NCI-H510A (cell line): ENCODE results near the gene PPFIA4.

ENCODE experiments used
- DNase-seq: peaks from one replicate; lab custom pipeline; 2025; lab: John Stamatoyannopoulos, UW

The PPFIA4 gene

DNA sequence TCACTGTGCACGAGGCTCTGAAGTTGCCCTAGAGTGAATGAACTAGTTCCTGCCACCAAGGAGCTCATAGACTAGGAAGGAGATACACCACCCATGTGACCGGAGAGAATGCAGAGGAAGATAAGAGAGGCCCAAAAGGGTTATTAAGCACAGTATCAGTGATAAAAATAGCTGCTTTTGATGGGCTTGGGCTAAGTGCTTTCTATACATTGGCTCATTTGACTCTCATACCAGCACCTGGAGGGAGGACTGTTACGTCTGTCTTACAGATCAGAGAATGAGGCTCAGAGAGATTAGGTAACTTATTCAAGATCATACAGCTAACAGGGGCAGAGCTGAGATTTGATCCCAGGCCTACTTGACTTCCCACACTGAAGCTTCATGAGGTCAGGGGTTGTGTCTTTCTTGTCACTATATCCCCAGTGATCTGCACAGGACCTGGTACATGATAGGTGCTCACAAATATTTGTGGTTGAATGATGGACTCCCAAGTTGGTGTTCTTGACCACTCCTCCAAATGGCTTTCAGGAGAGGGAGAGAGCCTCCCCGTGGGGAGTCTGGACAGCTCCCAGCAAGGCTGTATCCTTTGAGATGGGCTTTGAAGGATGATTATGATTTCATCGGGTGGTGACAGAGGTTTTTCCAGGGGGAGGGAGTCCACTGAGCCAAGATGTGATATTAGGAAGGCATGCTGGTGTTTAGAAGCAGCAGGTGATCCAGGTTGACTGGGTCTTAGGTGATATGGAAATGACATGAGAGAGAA lies 14.4 kb downstream of the PPFIA4 start:
- DNase-seq = no peak

DNA sequence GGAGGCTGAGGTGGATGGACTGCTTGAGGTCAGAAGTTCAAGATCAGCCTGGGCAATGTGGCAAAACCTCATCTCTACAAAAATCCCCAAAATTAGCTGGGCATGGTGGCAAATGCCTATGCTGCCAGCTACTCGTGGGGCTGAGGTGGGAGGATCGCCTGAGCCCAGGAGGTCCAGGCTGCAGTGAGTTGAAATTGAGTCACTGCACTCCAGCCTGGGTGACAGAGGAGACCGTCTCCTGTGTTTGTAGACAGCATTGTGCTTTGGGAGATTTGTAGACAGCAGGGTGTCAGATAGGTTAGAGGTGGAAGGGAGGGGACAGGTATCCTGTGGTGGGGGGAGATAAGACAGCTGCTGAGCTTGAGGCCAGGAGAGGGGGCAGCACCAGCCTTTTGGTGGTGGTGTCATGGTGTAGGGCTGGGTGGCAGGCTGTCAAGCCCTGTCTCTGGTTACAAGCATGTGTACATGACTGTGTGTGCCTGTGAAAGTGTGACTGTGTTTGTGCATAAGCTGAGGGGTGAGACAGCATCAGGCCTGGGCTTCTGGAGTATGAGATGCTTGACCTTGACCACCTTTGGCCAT lies 15.2 kb downstream of the PPFIA4 start:
- no peak for DNase-seq

DNA sequence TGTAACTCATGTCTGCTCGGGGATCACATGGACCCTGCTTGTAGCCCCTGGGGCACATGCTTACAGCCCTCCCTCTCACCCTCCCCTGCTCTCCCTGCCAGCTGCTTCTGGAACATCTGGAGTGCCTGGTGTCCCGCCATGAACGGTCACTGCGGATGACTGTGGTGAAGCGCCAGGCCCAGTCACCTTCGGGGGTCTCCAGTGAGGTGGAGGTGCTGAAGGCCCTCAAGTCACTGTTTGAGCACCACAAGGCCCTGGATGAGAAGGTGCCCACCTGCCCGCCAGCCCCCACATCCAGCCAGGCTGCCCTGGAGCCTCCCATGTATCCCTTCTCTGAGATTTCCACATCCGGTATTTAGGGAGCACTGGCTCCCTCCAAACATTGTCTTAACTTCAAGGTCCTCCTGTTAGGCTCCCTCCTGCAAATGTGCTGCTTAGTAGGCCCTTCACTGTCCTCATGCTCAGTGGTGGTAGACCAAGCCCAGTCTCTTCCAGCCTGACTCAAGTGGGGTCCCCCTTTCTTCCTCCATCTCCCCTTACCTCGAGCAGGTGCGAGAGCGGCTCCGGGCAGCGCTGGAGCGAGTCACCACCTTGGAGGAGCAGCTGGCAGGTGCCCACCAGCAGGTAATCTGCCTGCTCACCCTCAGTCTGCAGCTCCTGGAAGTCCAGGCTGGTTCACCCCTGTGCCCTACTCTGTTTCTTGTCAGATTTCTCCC lies 17.7 kb downstream of the PPFIA4 start:
- no peak for DNase-seq

DNA sequence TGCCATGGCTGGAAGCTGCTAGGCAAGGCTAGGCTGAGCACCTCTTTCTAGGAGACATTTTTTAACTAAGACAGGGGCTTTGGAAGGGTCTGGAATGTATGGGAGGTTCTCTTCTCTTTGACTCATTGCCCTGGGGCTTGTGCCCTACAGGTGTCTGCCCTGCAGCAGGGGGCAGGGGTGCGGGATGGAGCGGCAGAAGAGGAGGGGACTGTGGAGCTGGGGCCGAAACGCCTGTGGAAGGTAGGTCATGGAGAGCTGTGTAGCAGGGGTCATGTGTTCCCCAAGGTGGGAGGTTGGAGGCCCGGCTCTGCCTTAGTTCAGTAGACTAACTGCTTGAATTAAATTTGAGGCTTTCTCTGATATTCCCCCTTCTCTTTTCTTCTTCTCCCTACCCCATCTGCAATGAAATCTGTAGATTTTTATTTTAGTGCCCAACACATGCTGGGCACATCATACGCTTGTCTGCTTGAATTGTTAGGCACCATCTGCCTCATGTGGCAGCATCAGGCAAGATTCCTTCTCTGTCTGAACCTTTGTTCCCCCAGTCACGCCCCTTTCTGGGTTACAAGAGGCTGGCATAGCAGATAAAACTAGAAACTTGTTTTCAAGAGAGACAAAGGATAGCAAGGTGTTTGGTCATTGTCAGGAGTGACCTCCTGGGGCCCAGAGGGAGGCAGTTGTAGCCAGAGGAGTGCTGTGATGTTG lies 18.4 kb downstream of the PPFIA4 start:
- DNase-seq = no peak

- no peak for DNase-seq
Observed at GRCh38 chr1:203045336-203045735, 19.0 kb downstream of the PPFIA4 start.

GRCh38 chr1:203045821-203046594 lies 19.7 kb downstream of the PPFIA4 start:
- DNase-seq = no peak

GRCh38 chr1:203046984-203047630 lies 20.8 kb downstream of the PPFIA4 start:
- no peak for DNase-seq

- DNase-seq = peak; percentile 57
Observed at GRCh38 chr1:203048086-203048485, 21.8 kb downstream of the PPFIA4 start.

- peak; percentile 85 for DNase-seq
Observed at GRCh38 chr1:203048555-203049051, 22.3 kb downstream of the PPFIA4 start.

GRCh38 chr1:203049077-203049476 lies 22.8 kb downstream of the PPFIA4 start:
- no peak for DNase-seq

GRCh38 chr1:203049576-203050180 lies 23.4 kb downstream of the PPFIA4 start:
- DNase-seq = no peak

GRCh38 chr1:203050826-203051225 lies 24.5 kb downstream of the PPFIA4 start:
- DNase-seq = no peak

DNA sequence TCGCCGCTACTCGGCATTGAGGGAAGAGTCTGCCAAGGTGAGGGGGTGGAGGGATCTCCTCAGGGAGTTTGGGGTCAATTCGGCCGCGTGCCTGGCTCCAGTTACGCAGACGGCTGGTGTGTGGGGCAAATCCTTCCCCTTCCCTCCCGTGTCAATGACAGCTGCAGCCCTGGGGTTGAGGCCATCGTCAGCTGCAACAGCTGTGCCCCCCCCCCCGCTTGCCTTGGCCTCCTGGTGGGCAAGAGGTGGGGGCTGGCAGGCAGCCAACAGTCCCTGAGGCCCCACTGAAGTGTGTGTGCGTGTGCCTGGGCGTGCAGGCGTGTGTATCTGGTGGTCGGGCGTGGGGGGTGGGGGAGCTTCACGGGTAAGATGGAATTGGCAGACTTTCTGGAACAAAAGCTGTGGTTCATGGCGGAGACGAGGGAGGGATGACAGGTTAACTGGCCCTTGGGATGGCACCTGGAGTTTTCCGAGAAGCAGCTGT lies 25.6 kb downstream of the PPFIA4 start:
- peak; percentile 34 for DNase-seq

- DNase-seq = no peak
Observed at GRCh38 chr1:203052601-203053000, 26.3 kb downstream of the PPFIA4 start.

DNA sequence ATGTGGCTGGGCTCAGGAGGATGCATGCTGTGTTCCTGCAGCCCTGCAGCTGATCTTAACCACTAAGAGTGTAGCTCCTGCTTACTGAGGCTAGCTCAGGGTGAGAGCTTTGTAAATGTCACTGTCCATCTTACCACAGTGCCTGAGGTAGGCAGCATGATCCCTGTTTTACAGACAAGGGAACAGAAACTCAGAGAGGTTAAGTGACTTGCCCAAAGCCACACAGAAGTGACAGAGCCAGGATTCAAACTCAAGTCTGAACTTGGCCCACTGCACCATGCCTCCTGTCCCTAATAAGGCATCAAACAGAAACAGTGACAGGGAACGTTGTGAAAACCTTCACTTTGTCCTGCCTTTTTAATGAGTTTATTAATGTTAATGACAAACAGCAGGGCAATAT lies 27.9 kb downstream of the PPFIA4 start:
- no peak for DNase-seq

GRCh38 chr1:203054642-203055041 lies 28.4 kb downstream of the PPFIA4 start:
- no peak for DNase-seq

DNA sequence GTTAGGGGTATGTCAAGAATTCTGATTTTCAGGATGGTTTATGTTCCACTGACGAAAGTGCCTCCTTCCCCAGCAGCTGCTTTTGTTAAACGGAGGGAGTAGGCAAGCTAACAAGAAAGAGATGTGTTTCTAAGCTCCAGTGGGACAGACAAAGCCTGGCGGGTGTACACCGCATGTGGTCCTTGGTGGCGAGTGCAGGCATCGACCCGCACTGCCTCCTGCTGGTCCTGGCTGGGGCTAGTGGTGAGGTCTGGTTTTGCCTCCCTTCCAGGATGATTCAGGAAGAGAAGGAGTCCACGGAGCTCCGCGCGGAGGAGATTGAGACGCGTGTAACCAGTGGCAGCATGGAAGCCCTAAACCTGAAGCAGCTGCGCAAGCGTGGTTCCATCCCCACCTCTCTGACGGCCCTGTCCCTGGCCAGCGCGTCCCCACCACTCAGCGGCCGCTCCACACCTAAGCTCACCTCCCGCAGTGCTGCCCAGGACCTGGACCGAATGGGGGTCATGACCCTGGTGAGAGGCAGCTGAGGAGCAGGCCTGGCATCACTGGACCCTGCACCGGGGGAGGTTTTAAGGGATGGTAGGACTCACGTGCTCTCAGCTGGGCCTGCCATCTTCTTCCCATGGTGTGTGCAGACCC lies 29.0 kb downstream of the PPFIA4 start:
- DNase-seq = no peak

- no peak for DNase-seq
Observed at GRCh38 chr1:203056012-203056411, 29.7 kb downstream of the PPFIA4 start.

- DNase-seq = no peak
Observed at GRCh38 chr1:203056516-203056915, 30.2 kb downstream of the PPFIA4 start.
